Suppressor macrophage treated with lipopolysaccharide for 4 hours (primary cell): ENCODE measurements around the gene PPFIBP2.

Experiments used
- DNase-seq: peaks from one replicate; pipeline ENCODE4 v3.0.0-alpha.2; 2020

PPFIBP2 gene

GRCh38 chr11:7605186-7605943, 91.6 kb downstream of the PPFIBP2 start:
- DNase-seq, result no peak

DNA sequence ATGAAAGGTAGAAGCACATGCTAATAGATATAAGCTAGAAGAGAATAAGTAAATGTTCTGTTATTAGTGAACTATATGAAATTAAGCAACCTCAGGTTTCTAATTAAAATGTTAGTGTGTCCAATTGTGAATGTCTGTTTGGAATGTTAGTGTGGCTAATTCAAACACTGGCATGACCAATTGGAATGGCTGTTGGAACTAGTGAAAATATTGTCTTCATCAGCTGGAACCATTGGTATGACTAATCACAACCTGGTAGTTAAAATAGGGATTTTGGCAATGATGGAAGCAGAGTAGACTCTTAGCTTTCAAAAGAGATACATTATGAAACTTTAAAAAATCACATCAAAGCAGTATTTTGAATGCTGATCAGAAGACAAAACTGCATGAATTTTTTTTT, 92.7 kb downstream of the PPFIBP2 start:
- no peak for DNase-seq

DNA sequence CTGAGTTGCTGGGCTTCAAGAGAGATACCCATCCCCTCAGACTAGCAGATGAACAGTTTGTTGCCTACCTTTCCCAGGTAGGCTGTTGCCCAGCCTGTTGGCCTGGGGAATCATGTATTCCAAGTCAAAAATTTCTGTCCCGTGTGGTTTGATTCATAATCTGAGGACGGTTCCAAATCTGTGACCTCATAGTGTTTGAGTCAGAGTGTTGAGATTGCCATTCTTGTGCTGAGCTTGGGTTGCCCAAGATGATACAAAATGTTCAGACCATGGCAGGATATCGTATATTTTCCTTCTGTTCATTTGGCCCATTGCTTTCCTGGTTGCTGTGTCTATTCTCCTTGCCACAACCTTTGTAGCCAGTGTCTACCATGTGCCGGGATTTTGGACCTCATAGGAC, 95.2 kb downstream of the PPFIBP2 start:
- DNase-seq, result no peak

DNA sequence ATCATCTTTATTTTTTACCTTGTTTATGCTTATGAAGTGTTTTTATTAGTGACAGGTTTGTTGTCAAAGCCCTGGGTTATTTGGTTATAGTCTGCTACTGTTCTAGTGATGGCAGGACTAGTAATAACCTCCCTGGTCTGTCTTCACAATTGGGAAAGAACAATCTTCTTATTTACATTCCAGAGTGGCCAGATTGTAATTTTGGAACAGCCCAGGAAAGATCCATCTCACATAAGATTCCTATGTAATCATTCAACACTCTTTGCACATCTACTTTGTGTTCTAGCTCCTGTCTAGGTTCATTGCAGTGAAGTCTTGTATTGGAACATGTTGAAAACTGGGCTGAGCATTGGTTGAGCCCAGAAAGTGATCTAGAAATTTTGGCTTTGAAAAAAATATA, 95.7 kb downstream of the PPFIBP2 start:
- DNase-seq, result no peak

GRCh38 chr11:7610393-7610792, 96.6 kb downstream of the PPFIBP2 start:
- no peak for DNase-seq

- no peak for DNase-seq
Measured at GRCh38 chr11:7611411-7611810, 97.6 kb downstream of the PPFIBP2 start.

- no peak for DNase-seq
Measured at GRCh38 chr11:7612056-7612660, 98.4 kb downstream of the PPFIBP2 start.

DNA sequence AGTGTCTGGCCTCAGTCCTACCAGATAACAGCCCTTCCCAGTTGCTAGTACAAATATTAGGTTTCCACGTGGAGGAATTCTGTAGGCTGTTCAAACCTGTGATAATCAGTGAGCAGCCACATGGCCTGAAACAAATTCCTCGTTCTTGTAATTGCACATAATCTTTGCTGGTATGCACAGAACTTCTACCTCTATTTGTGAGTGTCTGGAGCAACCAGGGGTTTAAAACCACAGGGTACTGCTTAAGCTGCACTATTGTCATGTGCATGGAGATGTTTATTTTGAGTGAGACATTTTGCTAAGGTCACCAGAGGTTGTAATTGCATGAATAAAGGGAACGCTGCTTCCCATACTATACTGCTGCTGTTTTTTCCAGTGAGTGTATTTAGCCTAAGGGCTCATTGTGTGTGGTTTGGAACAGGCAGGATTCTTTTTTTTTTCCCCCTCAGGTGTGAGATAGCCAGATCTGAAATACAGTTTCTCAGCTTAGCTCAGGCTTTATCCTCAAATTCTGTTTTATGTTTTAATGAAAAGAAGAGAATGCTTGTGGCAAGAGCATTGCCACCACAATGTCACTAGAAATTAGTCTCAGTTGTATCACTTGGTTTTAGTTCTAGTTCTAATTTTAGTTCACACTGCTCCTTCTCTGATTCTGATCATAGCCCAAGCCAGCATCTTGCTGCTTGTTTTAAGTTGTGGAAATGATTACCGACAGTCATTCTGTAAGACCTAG, 99.0 kb downstream of the PPFIBP2 start:
- DNase-seq, result no peak

DNA sequence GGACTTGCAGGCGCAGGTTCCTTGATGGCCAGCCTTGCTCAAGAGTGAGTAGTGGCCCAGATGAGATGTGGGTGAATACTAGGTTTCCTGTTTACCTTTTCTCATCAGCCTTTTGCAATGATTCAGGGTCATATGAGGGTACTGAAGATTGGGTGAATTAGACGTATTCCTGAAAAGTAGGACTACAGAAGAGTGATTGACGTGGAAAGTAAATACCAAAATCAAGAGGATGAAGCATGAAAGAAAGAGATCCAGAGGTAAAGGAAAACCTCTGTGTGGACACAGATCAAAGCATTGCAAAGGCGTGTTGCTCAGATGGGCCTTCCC, 99.6 kb downstream of the PPFIBP2 start:
- no peak for DNase-seq

GRCh38 chr11:7614656-7615055, 100.9 kb downstream of the PPFIBP2 start:
- no peak for DNase-seq

- no peak for DNase-seq
Measured at GRCh38 chr11:7617032-7617431, 103.2 kb downstream of the PPFIBP2 start.

- no peak for DNase-seq
Measured at GRCh38 chr11:7619322-7619721, 105.5 kb downstream of the PPFIBP2 start.

- DNase-seq, result no peak
Measured at GRCh38 chr11:7621090-7621489, 107.3 kb downstream of the PPFIBP2 start.

DNA sequence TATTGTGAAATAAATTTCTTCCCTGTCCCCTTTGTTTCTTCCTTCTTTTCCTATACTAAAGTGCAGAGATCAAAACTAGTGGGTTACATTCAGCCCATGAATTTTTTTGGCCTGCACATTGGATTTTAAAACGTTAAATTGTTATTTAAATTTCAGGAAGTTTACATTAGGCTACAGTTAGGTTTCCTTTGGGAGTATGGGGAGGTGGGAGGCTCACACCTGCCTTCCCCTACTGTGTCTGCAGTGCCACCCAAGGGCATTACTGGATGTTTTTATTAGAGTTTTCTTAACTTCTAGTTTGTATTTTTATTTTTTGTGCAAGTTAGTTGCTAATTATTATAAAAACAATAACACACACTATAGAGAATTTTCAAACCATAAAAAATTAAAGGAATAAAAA, 107.8 kb downstream of the PPFIBP2 start:
- DNase-seq, result no peak

- DNase-seq, result no peak
Measured at GRCh38 chr11:7622721-7623120, 108.9 kb downstream of the PPFIBP2 start.

DNA sequence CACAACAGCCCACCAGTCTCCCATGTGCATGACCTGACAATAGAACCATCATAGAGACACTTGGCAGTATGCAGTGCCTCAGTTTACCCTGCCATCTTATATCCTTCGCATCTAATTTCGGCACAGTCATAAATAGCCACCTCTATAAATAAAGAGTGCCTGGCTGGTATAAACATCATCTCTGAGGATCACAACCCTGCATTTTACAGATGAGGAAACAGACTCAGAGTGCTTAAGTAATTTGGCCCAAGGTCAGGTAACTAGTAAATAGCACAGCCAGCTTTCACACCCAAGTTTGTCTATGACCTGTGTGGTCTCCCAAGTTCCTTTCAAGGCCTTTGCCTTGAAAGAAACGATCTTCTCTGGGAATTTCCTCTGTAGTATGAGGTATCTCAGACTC, 114.9 kb downstream of the PPFIBP2 start:
- no peak for DNase-seq

- DNase-seq, result no peak
Measured at GRCh38 chr11:7630002-7630401, 116.2 kb downstream of the PPFIBP2 start.

DNA sequence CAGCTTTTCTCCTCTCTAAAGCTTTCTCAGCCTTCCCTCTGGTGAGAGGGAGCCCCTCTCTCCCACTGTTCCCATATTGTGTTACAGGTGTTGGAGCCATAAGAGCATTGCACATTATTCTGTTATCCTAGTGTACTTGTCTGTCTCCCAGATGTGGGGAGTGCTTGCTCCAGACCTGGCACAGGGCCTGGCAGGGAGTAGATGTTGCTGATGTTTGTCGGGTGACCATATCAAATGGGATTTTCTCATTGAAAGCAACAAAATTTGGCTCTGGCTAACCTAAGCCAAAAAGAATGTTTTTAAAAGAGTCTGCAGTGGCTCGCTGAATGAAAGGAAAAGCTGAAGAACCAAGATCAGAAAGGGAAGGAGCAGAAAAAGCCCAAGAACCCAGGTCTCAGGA, 118.4 kb downstream of the PPFIBP2 start:
- DNase-seq, result no peak

DNA sequence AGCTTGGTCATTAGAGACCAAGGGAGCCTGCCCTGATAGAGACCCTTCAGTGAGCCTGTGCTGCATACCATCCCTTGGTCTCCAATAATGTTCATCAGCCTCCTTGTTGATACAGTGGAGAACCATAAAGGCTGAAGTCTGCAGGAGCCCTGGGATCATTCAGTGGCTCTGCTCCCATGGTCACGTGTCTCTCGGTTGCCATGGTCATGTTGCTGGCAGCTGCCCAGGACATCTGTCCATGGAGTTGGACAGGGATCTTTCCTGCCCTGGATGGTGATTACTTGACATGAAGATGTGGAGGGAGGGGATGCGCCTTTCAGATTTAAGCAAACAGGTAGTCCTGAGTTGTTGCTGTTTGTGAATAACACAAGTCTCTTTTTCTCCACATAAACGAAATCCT, 121.3 kb downstream of the PPFIBP2 start:
- no peak for DNase-seq

GRCh38 chr11:7635708-7636107, 121.9 kb downstream of the PPFIBP2 start:
- DNase-seq, result no peak

- no peak for DNase-seq
Measured at GRCh38 chr11:7636350-7636749, 122.6 kb downstream of the PPFIBP2 start.

DNA sequence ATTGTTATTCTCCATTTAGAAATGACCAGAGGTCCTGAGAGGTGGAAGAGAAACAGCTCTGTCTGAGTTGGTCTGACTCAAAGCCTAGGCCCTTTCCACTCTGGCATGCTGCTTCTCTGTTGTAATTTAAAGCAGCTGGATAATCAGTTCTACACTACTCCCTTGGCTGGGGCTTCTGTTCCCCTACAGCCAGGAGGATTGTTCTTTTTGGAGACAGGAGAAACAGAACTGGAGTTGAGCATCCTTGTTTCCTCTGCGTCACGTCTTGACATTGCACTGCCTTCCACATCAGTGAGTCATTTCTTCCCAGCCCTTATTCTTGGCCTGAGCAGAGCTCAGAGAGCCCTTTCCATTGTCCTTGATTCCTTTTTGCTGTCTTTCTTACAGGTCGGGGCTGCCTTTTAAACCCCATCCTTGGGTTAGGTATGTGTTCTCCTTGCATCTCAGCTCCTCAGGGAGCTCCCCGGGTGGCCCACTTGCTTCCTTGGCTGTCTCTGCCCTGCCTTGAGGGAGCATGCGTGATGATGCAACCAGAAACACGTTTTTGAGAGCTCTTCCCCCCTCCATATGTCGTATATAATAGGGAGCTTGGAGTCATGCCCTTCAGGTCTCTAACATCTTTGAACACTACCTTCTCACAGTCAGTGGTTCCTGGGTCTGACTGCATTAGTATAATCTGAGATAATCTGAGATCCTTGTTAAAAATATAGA, 123.8 kb downstream of the PPFIBP2 start:
- no peak for DNase-seq
